HG03108 (cell line): ENCODE data around the gene ESPL1.

Experiments
- ATAC-seq: cut with Tn5 transposase; IDR thresholded peaks from one replicate; pipeline ENCODE4 v1.9.1; 2021; ENCODE audit warnings: moderate library complexity; ENCODE audit not compliant: unreplicated experiment

ESPL1 gene

GRCh38 chr12:53230108-53230845 lies 37.8 kb upstream of the ESPL1 start:
- no peak for ATAC-seq

- ATAC-seq: no peak
Observed at GRCh38 chr12:53231671-53231920, 36.5 kb upstream of the ESPL1 start.

GRCh38 chr12:53231921-53232645 lies 36.0 kb upstream of the ESPL1 start, which contains the start of gene RARG:
RARG (minus strand) TSS chr12:53232209; CDS start chr12:53227545, 4,664 bp downstream.
- ATAC-seq: no peak

- no peak for ATAC-seq
Observed at GRCh38 chr12:53232646-53233461, 35.2 kb upstream of the ESPL1 start.

GRCh38 chr12:53233671-53234121 lies 34.4 kb upstream of the ESPL1 start:
- ATAC-seq: no peak

- no peak for ATAC-seq
Observed at GRCh38 chr12:53234271-53234914, 33.7 kb upstream of the ESPL1 start.

GRCh38 chr12:53235164-53235563 lies 32.9 kb upstream of the ESPL1 start:
- no peak for ATAC-seq

- no peak for ATAC-seq
Observed at GRCh38 chr12:53235742-53236442, 32.2 kb upstream of the ESPL1 start.

GRCh38 chr12:53236443-53237111 lies 31.5 kb upstream of the ESPL1 start:
- ATAC-seq: no peak

- no peak for ATAC-seq
Observed at GRCh38 chr12:53239643-53240258, 28.3 kb upstream of the ESPL1 start.

- no peak for ATAC-seq
Observed at GRCh38 chr12:53241623-53242412, 26.3 kb upstream of the ESPL1 start.

GRCh38 chr12:53244337-53244736 lies 23.8 kb upstream of the ESPL1 start:
- ATAC-seq: no peak

GRCh38 chr12:53245286-53245685 lies 22.8 kb upstream of the ESPL1 start:
- ATAC-seq: no peak

GRCh38 chr12:53251477-53252348 lies 16.4 kb upstream of the ESPL1 start:
- ATAC-seq: peak; percentile 74

GRCh38 chr12:53252349-53252916 lies 15.7 kb upstream of the ESPL1 start:
- no peak for ATAC-seq

GRCh38 chr12:53253298-53253697 lies 14.8 kb upstream of the ESPL1 start:
- ATAC-seq: no peak

GRCh38 chr12:53254816-53255545 lies 13.1 kb upstream of the ESPL1 start:
- no peak for ATAC-seq
